Glomerular visceral epithelial cell (primary cell): ENCODE measurements around the gene PHEX.

Experiments used
- DNase-seq: peaks from one replicate; pipeline ENCODE4 v3.0.0-alpha.2; 2016; ENCODE audit errors: extremely low spot score

The PHEX gene

DNA sequence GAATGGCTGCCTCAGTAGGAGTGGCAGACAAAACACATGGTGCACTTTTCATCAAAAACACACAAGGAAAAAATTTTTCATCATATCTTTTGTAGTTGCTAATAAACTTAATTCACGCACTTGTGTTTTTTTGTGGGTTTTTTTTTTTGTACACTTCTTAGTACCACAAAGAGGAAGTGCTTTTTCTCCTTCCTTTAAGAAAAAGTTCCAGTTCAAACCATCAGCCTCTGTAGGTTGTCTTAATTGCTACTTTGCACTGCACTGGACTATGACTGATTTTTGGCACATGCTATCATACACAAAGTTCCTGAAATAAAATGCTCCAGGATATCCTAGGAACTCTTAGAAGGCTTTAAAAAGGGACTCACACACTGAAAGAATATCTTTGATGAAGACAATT lies at the start of gene PHEX:
Gene PHEX, plus strand, starts transcription at position 242 of the 400 bp plus-strand sequence. CDS start 681 bp downstream, outside the sequence.
- DNase-seq: no peak

DNA sequence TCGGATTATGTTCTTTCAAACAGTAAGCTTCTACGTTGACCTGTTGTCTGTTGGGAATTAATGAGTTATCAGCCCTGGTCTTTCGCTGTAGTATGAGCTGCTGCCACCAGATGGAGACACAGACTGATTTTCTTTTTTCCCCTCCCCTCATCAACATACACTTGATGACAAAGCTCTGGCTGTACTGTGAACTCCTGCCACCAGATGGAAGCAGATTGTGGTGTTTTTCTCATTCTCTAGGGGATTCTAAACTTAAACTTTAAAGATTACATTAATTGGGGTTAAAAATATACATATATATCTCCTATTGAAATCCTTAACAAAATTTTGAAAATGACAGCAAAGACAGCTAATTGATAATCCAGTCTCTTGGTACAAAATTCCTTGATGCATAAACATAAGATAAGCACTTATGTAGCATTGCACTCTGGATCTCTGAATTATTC lies 46.8 kb upstream of the PHEX start:
- peak; percentile 76 for DNase-seq

DNA sequence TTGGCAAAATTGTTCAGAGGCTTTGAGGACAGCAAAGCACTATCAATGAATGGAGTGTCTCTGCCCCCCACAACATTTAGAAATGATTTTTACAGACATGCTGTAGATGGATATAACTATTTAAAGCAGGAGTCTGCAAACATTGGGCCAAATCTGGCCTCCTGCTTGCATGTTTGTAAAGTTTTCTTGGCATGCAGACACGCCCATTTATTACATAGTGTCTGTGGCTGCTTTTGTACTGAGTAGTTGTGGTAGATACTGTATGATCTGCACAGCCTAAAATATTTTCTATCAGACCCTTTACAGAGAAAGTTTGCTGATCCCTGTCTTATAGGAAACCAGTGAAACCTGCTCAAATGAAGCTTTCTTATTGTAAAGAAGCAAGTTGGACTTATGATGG lies 45.5 kb upstream of the PHEX start:
- DNase-seq: no peak

DNA sequence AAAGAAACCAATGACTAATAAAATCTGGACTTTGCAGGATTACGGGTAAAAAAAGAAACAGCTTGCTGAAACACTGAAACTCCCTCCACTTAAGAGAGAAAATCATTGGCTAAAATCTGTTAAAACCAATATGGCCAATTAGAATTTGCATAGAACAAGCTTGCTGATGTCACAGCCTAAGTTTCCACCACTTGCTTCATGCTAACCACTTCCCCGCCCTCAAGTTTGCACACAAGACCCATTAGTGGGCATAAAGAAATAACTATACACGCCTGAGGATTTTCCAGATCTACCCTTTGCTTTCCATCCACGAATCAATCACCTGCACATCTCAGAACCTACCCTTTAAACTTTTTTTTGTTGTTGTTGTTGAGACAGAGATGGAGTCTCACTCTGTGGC lies 42.7 kb upstream of the PHEX start:
- DNase-seq: no peak

DNA sequence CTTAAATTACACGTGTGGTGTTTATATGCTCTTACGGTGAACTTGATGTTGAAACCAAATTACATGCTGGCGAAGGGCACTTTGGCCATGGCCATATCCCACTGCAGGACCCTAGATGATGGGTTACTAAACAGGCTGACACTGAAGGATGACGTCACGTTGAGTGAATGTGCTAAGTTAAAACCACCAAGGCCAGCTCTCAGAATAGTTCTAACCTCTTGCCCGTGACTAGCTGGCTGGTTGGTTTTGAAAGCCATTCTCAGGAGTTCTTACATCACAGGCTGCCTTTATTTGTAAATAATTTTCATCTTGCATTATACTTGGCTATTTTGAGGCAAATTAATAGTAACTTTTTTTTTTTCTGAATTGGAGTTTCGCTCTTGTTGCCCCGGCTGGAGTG lies 41.3 kb upstream of the PHEX start:
- DNase-seq: no peak

DNA sequence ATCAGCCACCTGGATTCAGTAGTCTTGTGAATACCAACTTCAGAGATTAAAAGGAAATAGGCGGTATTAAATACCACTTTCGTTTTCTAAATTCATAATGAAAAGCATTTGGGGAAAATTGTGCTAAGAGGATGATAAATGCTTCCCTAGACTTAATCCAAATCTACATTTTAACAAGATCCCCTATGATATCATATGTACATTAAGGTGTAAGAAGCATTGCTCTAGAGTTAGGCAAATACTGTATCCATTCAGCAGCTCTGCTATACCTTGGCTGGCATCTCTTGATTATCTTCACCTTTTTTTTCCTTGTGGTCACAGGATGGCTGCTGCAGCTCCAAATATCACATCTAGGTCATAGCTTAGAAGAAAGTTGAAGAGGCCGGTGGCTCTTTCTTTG lies 40.6 kb upstream of the PHEX start:
- no peak for DNase-seq

DNA sequence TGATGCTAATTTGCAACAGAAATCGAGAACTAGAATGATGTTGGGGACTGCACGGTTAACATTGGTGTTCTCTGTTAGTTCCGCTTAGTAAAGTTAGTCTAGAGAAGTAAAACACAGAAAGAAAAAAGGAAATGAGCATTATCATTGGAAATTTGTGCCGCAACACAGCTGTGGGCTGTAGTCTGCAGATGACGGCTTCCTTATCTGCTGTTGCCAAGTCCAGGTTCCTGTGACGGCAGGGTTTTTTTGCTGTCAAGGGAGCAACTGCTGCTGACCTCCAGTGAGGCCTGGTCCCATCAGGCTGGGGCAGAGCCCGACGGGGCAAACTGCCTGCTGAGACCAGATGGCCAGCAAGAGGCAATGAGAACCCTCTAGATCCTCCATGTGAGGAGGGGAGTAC lies 38.9 kb upstream of the PHEX start:
- DNase-seq: no peak

DNA sequence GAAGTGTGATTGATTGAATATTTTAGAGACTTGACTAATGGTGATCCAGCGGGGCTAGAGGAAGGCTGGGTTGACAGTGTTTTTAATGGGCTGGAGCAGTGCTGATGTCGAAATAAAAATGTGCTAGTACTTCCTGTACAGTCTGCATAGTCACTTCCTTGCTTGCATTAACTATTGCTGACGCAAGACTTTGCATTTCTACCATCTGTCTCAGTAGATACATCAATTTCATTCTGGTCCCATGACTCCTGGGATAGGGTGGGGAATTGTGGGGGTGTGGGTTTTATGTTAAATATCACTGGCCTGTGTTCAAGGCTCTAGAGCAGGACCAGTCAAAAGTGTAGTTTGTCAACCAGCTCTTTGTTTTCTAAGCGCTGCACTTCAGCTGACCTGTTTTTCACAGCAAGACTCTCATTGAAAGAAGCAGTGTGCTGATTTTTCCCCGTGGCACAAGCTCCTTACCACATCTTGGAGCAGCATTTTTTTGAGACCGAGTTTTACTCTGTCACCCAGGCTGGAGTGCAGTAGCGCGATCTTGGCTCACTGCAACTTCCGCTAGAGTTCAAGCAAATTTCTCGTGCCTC lies 35.2 kb upstream of the PHEX start:
- DNase-seq: no peak

DNA sequence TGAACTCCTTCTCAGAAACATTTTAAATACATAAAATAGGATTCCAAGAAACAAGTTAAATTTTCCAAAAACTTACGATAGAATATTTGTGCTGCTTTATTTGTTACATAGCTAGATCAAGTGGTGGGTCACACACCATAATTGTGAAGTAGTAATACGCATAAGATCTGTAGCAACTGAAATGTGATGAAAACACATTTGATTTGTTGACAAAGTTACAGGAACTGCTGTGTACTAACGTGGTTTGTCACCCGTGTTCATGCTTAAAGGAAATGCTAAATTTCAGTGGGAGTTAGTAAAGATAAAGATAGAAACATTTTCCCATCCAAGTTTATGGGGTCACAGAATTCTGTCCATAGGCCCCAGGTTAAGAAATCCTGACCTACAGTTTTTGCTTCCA lies 34.1 kb upstream of the PHEX start:
- no peak for DNase-seq

DNA sequence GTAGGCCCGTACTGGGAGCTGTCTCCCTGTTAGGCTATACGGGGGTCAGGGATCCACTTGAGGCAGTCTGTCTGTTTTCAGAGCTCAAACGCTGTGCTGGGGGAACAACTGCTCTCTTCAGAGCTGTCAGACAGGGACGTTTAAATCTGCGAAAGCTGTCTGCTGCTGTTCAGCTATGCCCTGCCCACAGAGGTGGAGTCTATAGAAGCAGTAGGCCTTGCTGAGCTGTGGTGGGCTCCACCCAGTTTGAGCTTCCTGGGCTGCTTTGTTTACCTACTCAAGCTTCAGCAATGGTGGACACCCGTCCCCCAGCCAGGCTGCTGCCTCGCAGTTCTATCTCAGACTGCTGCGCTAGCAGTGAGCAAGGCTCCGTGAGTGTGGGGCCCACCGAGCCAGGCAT lies 27.3 kb upstream of the PHEX start:
- DNase-seq: no peak

DNA sequence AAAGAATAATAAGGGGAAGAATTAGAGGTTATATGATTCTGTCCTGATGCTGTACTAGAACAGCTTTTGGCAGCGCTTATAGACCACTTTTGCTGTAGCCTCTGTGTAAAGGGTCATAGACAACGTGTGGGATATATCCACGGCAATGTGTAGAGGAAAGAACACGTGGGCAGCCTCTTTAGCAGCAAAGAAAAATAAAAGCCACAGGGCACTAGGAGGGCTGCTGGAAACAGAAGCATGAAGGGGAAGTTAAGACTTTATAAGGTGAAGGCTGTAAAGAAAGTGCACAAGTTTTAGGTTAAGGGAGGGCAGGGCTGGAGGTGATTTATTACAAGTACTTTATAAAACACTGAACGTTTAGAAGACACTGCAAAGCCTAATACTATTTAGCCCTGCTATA lies 20.1 kb upstream of the PHEX start:
- no peak for DNase-seq

DNA sequence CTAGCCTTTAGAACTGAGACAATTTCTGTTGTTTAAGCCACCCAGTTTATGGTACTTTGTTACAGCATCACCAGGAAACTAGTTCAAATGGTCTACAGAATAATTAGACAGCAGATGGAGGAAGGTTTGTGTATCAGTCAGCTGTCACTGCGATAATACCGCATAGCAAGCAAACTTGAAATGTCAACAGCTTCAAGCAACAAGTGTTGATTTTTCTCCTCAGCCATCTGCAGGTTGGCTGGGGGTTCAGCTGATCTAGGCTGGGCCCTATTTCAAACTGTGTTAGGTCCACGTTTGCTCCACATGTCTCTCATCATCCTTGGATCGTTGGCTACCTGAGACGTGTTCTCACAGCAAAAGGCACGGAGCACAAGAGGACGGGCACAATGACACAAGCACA lies 19.2 kb upstream of the PHEX start:
- no peak for DNase-seq

DNA sequence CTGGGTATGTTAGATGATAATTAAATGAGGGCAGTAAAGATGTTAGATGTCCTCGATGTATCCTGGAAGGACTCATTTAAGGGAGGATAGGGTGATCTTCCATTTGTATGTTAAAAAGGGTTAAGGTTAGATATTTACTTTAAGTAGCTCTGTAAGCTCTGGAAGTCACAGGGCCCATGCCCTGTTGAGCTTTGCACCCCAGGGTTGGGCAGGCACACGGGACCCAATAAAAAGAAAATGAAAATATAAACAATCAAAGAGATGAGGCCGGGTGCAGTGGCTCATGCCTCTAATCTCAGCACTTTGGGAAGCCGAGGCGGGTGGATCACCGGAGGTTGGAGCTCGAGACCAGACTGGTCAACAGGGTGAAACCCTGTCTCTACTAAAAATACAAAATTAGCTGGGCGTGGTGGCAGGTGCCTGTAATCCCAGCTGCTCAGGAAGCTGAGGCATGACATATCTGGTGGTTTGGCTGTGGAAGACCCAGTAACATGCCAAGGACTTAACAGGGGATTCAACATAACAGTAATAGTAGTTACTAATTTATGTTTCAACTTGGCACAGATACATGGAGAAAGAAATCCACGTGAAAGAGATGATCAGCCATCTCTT lies 16.9 kb upstream of the PHEX start:
- DNase-seq: no peak

DNA sequence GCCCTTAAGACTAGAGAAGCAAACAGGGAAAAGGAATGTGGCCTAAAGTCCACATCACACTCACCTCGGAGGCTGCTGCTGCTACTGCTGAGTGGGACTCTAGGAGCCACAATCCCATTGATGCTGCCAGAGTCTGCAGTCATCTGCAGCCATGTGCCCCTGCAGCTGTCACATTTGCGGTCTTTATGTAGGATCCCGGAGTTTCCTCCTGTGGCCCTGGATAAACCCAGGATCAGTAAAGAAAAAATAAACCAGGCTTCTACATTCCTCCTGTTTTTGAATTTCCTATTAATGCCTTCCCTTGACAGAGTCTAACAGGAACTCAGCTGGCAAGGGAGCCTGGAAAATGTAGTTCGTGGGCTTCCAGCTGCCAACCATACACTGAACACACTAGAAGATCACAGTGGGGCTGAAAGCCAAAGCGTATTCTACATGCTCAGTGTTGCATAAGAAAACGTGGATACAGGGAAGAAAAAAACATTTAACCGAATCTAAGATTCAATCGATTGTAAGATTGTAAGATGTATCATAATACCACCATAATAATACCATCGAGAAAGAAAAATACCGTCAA lies 10.3 kb upstream of the PHEX start:
- DNase-seq: no peak

DNA sequence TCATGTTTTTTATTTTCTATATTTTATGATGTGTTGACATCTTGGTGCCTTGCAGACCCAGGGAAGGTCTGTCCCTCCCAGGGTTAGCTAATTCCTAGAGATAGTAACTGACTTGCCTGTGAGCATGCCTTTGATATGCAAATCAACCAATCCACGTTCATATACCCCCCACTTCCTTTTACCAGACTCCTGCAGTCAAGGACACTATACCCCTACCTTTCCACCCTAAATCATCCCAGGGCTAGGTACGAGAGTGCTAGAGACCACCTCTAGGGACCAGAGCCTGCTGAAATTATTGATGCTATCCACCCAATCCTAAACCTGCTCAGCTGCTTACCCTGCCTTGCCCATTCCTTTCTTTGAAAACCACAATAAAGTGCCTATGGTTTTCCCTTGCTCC lies 7.5 kb upstream of the PHEX start:
- no peak for DNase-seq

DNA sequence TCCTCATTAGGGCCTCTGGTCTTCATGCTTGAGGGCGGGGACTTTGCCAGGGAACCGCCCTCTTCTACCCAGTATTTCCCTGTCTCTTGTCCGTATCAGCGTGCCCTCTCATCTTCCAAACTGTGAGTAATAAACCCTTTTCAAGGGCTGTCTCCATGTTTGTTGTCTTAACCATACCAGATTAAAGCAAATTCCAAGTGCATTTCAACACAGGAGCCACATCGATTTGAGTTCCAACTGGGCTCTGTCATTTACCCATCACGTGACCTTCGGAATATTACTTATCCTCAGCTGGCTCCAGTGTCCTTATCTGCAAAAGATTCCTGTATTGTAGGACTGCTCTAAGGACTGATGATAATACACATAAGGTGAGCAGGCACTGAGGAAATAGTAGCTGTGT lies 6.4 kb upstream of the PHEX start:
- no peak for DNase-seq

DNA sequence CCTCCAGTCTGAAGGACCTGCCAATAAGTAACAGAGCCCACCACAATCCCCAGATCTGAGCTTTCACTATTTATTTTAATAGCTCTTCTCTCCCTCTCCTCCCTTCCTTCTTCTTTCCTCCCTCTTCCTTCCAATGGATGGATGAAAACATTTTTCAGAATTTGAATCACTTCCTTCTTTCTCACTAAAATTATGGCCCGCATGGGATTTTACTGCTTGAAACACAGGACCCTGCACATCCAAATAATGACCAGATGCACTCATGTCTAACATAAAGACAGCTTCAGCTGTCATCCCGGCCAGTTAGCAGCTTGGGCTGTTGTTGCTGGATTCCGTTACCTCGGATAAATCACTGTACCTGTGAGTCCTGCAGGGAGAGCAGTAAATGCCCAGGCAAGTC lies 5.4 kb upstream of the PHEX start:
- DNase-seq: no peak

DNA sequence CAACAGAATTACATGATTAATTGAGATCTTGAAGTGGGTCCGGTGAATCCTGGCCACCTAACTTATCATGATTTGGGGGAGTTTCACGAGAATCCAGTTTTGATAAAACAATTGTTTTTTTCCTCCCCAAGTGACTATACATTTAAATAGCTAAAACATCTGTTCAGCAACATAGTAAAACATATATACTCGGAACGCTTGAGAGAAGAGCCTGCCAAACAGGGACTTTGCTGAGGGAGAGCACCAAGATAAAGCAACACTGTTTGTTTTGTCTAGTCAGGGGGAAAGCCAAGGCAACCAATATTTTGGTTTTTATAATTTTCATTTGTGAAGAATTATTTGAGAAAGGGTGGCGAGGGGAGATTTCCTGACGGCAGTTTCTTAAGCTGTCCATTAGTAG lies 381 bp downstream of the PHEX start:
- DNase-seq: no peak

DNA sequence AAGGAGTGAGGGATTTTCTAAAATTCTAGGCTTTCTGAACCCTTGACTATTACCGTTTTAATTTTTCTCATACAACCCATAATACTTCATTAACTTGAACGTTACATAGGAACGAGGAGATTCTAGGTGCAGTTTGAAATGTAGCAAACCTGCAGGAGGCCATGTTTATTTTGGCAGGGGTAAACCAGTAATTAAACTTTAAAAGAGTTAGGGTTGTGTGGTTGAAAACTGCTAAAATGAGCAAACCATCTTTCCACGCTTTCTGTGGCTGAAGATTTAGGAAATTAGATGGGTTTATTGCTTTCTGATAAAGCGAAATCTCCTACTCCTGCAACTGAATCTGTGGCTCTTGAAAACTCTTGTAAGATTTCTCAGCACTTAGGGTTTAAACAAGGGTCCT lies 1.7 kb downstream of the PHEX start:
- DNase-seq: no peak

DNA sequence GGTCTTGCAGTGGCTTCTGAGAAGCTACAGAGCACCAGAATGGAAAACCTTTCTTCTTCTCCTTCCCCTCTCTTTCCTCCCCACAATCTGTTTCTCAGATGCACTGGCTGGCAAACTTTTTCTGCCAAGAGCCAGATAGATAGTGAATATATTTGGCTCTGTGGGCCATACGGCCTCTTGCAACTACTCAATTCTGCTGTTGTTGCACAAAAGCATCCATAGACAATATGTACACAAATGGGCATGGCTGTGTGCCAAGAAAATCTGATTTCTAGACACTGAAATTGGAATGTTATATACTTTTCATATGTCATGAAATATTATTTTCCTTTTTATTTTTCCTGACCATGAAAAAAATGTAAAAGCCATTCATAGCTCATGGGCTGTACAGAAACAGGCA lies 3.1 kb downstream of the PHEX start:
- no peak for DNase-seq

DNA sequence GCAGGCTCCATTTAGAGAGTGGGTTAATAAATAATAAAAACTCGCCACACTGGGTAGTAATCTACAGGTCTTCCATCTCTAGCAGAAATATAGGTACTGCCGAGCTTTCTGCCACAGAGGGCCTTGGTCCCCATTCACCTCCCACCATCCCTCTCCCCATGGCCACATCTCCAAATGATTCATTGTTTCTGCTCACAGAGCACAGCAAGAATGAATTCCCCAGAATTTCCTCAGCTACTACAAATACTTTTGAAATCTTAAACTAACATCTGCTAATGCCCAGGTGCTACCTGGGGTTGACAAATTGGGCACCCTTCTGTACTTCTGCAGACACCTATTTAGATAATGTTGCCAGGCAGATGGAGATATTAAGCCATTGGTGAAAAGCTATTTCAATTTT lies 5.1 kb downstream of the PHEX start:
- no peak for DNase-seq

DNA sequence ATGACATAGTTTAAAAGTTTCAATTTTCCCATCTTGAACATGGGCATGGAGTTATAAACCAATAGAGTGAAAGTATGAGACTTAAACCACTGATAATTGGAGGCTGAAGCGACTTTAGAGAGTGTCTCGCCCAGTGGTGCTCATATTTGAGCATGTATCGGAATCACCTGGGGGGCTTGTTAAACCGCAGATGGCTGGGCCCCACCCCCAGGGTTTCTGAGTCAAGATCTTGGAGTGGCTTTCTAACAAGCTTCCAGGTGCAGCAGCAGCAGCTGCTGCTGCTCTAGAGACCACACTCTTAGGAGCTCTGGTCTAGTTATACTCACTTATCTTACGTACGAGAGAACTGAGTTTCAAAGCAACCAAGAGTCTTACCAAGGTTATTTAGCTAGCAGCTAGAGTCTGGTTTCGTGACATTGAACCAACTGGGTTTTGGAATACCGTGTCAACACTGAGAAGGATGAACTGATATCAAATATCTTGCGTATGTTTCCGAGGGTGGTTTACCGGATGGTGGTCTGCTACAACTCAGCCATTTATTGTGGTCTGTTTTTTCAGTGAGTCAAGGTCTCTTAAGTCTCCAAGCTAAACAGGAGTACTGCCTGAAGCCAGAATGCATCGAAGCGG lies 5.9 kb downstream of the PHEX start:
- no peak for DNase-seq

DNA sequence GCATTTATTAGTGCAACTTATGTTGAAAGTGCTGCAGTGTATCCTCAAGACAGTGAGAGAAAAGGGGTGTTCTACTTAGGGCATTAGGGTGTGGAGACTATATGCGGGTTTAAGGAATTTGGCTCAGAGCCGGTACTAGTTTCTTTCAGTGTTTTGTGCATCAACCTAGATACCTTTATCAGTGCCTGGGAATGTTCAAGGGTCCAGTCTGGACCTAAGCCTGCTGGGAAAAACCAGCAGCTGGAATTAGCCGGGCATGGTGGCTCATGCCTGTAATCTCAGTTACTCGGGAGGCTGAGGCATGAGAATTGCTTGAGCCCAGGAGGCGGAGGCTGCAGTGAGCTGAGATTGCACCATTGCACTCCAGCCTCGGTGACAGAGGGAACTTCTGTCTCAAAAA lies 7.4 kb downstream of the PHEX start:
- DNase-seq: no peak
